Middle frontal gyrus (tissue), 1 donor: Measurements from ENCODE around the gene CHKB.

ENCODE experiments used
- DNase-seq: peaks from one replicate; pipeline ENCODE4 v3.0.0-alpha.2; 2015; ENCODE audit warnings: low spot score; ENCODE audit errors: extremely low spot score

Gene CHKB

GRCh38 chr22:50531962-50532674, 50.5 kb downstream of the CHKB start:
- no peak for DNase-seq

GRCh38 chr22:50531546-50531961, 51.1 kb downstream of the CHKB start:
- no peak for DNase-seq

- no peak for DNase-seq
Measured at GRCh38 chr22:50530877-50531545, 51.6 kb downstream of the CHKB start.

GRCh38 chr22:50530580-50530876, 52.1 kb downstream of the CHKB start:
- DNase-seq = no peak

GRCh38 chr22:50529897-50530579, 52.6 kb downstream of the CHKB start, which contains the start of gene TYMP:
Gene TYMP, minus strand, starts transcription at chr22:50530012. Its CDS starts 303 bp downstream, at chr22:50529709.
- DNase-seq = no peak

- no peak for DNase-seq
Measured at GRCh38 chr22:50529416-50529896, 53.2 kb downstream of the CHKB start.
